HepG2 (cell line): ENCODE results near the gene L3MBTL1. TPM values are rescaled to one million over a fixed set of nuclear protein-coding genes. Genes with fewer than 3 reads are reported as not detected.

Source experiments
- KAT7 ChIP-seq: IDR thresholded peaks from 2 replicates; pipeline ENCODE4 v1.6.1; 2018; ENCODE audit warnings: borderline replicate concordance, missing compliant biosample characterization
- LCORL ChIP-seq, 2 experiments: fragments of 450-650 bp in 1 of 2; sonication (generic) in 1 of 2; formaldehyde crosslinking in 1 of 2; IDR thresholded peaks; 2 replicates each; pipeline versions ENCODE4 v1.5.0 to v1.6.1; 2017 to 2020; ENCODE audit warnings: antibody characterized with exemption in 1 of 2, missing genetic modification reagents in 1 of 2
- NR2F2 ChIP-seq: IDR thresholded peaks from 2 replicates; pipeline ENCODE4 v1.6.1; 2012; ENCODE audit warnings: low read depth, inconsistent platforms, borderline replicate concordance
- RAD51 ChIP-seq: fragments of 450-650 bp; IDR thresholded peaks from 2 replicates; pipeline ENCODE4 v1.6.1; 2016; ENCODE audit warnings: borderline replicate concordance
- REL ChIP-seq: sonication (generic); formaldehyde crosslinking; conservative IDR thresholded peaks from 2 replicates; pipeline ENCODE4 v1.8.0; 2022; ENCODE audit warnings: mild to moderate bottlenecking, missing genetic modification reagents, moderate library complexity
- ZNF616 ChIP-seq: sonication (generic); formaldehyde crosslinking; IDR thresholded peaks from 2 replicates; pipeline ENCODE4 v1.5.0; 2020; ENCODE audit warnings: low read depth, mild to moderate bottlenecking, missing genetic modification reagents
- polyA plus RNA-seq, 8 experiments: library from polyadenylated mRNA; depleted of rRNA in 3 of 8; stranded (reverse) in 7 of 8; unstranded in 1 of 8; fragments of >200 nt; fragmentation: Illumina TruSeq in 4 of 8; extraction: Trizol in 4 of 8; gene quantifications; 2 replicates each; pipeline versions ENCODE4 v1.2.1 to v1.2.3, GENCODE V29; 2011 to 2016; ENCODE audit warnings: low read depth in 4 of 8, missing spikeins in 1 of 8, mixed read lengths in 1 of 8; ENCODE audit not compliant: insufficient read depth in 1 of 8
- total RNA-seq, 5 experiments: library from RNA; depleted of rRNA; stranded (reverse); fragments of >200 nt; fragmentation: Illumina TruSeq; extraction: Trizol; gene quantifications; 2 replicates each; pipeline ENCODE4 v1.2.3, GENCODE V29; 2016; ENCODE audit warnings: low read depth in 1 of 5
- TF ChIP-seq, protein P1 (sequence below): sonication (generic); formaldehyde crosslinking; IDR thresholded peaks from one replicate; pipeline ENCODE4 v1.5.1; 2020; ENCODE audit warnings: mild to moderate bottlenecking, missing genetic modification reagents; ENCODE audit errors: not compliant biosample characterization
- TF ChIP-seq, protein P2 (sequence below): sonication (generic); formaldehyde crosslinking; IDR thresholded peaks from 2 replicates; pipeline ENCODE4 v1.4.0; 2020; ENCODE audit warnings: missing genetic modification reagents
- TF ChIP-seq, protein P3 (sequence below): sonication (generic); formaldehyde crosslinking; IDR thresholded peaks from 2 replicates; pipeline ENCODE4 v1.4.0; 2020; ENCODE audit warnings: missing genetic modification reagents
- TF ChIP-seq, protein P4 (sequence below): sonication (generic); formaldehyde crosslinking; IDR thresholded peaks from 2 replicates; pipeline ENCODE4 v1.5.1; 2020; ENCODE audit warnings: mild to moderate bottlenecking, moderate library complexity, missing genetic modification reagents

The L3MBTL1 gene
- total and polyA plus RNA-seq, 2 of the 13 experiments (the other 11 are each of a cell fraction or from before 2014, with no cell fraction given): 9.0 to 17.8 TPM

DNA sequence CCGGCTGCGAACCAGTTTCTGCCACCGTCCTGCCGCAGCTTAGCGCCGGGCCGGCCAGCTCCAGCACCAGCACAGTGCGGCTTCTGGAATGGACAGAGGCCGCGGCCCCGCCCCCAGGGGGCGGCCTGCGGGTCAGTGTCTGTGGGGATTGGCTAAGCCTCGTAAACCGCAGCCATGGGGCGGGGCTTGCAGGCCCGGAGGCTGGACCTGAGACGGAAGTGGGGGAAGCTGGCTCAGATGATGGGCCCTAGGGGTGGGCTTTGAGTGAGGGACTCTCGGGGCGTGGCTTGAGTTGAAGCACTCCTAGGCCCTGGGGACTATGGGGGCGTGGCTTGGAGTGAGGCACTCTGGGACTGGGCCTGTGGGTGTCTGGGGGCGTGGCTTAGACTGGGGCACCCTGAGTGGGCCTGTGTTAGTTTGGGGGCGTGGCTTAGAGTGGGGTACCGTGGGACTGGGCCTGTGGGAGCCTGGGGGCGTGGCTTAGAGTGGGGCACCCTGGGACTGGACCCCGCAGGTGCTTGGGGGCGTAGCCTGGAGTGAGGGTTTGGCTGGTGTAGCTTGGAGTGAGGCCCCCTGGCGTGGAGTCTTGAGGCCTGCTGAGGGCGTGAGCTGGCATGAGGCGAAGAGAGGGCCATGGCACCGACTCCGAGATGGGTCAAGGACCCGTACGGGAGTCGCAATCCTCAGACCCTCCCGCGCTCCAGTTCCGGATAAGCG is 6.6 kb downstream of the L3MBTL1 start (continued):
- TF ChIP-seq, protein P1, sequence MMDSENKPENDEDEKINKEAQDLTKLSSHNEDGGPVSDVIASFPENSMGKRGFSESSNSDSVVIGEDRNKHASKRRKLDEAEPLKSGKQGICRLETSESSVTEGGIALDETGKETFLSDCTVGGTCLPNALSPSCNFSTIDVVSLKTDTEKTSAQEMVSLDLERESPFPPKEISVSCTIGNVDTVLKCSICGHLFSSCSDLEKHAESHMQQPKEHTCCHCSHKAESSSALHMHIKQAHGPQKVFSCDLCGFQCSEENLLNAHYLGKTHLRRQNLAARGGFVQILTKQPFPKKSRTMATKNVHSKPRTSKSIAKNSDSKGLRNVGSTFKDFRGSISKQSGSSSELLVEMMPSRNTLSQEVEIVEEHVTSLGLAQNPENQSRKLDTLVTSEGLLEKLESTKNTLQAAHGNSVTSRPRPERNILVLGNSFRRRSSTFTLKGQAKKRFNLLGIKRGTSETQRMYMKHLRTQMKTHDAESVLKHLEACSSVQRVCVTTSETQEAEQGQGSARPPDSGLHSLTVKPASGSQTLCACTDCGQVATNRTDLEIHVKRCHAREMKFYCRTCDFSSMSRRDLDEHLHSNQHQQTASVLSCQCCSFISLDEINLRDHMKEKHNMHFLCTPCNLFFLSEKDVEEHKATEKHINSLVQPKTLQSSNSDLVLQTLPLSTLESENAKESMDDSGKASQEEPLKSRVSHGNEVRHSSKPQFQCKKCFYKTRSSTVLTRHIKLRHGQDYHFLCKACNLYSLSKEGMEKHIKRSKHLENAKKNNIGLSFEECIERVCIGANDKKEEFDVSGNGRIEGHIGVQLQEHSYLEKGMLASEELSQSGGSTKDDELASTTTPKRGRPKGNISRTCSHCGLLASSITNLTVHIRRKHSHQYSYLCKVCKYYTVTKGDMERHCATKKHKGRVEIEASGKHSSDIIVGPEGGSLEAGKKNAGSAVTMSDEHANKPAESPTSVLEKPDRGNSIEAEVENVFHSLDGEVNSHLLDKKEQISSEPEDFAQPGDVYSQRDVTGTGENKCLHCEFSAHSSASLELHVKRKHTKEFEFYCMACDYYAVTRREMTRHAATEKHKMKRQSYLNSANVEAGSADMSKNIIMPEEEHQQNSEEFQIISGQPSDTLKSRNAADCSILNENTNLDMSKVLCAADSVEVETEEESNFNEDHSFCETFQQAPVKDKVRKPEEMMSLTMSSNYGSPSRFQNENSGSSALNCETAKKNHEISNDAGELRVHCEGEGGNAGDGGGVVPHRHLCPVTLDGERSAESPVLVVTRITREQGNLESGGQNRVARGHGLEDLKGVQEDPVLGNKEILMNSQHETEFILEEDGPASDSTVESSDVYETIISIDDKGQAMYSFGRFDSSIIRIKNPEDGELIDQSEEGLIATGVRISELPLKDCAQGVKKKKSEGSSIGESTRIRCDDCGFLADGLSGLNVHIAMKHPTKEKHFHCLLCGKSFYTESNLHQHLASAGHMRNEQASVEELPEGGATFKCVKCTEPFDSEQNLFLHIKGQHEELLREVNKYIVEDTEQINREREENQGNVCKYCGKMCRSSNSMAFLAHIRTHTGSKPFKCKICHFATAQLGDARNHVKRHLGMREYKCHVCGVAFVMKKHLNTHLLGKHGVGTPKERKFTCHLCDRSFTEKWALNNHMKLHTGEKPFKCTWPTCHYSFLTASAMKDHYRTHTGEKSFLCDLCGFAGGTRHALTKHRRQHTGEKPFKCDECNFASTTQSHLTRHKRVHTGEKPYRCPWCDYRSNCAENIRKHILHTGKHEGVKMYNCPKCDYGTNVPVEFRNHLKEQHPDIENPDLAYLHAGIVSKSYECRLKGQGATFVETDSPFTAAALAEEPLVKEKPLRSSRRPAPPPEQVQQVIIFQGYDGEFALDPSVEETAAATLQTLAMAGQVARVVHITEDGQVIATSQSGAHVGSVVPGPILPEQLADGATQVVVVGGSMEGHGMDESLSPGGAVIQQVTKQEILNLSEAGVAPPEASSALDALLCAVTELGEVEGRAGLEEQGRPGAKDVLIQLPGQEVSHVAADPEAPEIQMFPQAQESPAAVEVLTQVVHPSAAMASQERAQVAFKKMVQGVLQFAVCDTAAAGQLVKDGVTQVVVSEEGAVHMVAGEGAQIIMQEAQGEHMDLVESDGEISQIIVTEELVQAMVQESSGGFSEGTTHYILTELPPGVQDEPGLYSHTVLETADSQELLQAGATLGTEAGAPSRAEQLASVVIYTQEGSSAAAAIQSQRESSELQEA: no peak
- TF ChIP-seq, protein P2, sequence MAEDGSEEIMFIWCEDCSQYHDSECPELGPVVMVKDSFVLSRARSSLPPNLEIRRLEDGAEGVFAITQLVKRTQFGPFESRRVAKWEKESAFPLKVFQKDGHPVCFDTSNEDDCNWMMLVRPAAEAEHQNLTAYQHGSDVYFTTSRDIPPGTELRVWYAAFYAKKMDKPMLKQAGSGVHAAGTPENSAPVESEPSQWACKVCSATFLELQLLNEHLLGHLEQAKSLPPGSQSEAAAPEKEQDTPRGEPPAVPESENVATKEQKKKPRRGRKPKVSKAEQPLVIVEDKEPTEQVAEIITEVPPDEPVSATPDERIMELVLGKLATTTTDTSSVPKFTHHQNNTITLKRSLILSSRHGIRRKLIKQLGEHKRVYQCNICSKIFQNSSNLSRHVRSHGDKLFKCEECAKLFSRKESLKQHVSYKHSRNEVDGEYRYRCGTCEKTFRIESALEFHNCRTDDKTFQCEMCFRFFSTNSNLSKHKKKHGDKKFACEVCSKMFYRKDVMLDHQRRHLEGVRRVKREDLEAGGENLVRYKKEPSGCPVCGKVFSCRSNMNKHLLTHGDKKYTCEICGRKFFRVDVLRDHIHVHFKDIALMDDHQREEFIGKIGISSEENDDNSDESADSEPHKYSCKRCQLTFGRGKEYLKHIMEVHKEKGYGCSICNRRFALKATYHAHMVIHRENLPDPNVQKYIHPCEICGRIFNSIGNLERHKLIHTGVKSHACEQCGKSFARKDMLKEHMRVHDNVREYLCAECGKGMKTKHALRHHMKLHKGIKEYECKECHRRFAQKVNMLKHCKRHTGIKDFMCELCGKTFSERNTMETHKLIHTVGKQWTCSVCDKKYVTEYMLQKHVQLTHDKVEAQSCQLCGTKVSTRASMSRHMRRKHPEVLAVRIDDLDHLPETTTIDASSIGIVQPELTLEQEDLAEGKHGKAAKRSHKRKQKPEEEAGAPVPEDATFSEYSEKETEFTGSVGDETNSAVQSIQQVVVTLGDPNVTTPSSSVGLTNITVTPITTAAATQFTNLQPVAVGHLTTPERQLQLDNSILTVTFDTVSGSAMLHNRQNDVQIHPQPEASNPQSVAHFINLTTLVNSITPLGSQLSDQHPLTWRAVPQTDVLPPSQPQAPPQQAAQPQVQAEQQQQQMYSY: 0 out of 2 replicates have a peak, but pooled peaks have one; percentile 17
- TF ChIP-seq REL (CRISPR knock-in tag) (no peak), RAD51 (no peak), NR2F2 (no peak), LCORL (IDR thresholded peaks at IDR 0.05) (no peak), LCORL (CRISPR knock-in tag; IDR thresholded peaks at IDR 0.05) (peak; percentile 69), KAT7 (0 out of 2 replicates have a peak, but pooled peaks have one; percentile 4), ZNF616 (CRISPR knock-in tag) (peak; percentile 66; the same call in 1 of the 2 replicates)
- TF ChIP-seq, protein P3, sequence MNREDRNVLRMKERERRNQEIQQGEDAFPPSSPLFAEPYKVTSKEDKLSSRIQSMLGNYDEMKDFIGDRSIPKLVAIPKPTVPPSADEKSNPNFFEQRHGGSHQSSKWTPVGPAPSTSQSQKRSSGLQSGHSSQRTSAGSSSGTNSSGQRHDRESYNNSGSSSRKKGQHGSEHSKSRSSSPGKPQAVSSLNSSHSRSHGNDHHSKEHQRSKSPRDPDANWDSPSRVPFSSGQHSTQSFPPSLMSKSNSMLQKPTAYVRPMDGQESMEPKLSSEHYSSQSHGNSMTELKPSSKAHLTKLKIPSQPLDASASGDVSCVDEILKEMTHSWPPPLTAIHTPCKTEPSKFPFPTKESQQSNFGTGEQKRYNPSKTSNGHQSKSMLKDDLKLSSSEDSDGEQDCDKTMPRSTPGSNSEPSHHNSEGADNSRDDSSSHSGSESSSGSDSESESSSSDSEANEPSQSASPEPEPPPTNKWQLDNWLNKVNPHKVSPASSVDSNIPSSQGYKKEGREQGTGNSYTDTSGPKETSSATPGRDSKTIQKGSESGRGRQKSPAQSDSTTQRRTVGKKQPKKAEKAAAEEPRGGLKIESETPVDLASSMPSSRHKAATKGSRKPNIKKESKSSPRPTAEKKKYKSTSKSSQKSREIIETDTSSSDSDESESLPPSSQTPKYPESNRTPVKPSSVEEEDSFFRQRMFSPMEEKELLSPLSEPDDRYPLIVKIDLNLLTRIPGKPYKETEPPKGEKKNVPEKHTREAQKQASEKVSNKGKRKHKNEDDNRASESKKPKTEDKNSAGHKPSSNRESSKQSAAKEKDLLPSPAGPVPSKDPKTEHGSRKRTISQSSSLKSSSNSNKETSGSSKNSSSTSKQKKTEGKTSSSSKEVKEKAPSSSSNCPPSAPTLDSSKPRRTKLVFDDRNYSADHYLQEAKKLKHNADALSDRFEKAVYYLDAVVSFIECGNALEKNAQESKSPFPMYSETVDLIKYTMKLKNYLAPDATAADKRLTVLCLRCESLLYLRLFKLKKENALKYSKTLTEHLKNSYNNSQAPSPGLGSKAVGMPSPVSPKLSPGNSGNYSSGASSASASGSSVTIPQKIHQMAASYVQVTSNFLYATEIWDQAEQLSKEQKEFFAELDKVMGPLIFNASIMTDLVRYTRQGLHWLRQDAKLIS (CRISPR knock-in tag): no peak
- TF ChIP-seq, protein P4, sequence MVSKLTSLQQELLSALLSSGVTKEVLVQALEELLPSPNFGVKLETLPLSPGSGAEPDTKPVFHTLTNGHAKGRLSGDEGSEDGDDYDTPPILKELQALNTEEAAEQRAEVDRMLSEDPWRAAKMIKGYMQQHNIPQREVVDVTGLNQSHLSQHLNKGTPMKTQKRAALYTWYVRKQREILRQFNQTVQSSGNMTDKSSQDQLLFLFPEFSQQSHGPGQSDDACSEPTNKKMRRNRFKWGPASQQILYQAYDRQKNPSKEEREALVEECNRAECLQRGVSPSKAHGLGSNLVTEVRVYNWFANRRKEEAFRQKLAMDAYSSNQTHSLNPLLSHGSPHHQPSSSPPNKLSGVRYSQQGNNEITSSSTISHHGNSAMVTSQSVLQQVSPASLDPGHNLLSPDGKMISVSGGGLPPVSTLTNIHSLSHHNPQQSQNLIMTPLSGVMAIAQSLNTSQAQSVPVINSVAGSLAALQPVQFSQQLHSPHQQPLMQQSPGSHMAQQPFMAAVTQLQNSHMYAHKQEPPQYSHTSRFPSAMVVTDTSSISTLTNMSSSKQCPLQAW: peak; percentile 55; the same call in 1 of the 2 replicates
